H1 (cell line): Measurements from ENCODE around the gene PRSS12. TPM values are rescaled to one million over a fixed set of nuclear protein-coding genes. Genes with fewer than 3 reads are reported as not detected.

Experiments
- CEBPB ChIP-seq: IDR thresholded peaks from 2 replicates; pipeline ENCODE4 v1.6.1; 2012; ENCODE audit warnings: low read depth, low read length
- SIN3A ChIP-seq, 2 experiments: IDR thresholded peaks in 1 of 2; conservative IDR thresholded peaks in 1 of 2; 2 replicates each; pipeline ENCODE4 v1.6.1; 2011 to 2012; ENCODE audit warnings: low read length in 2 of 2, improper control_type of control experiment in 1 of 2, low read depth in 1 of 2, mild to moderate bottlenecking in 1 of 2
- YY1 ChIP-seq: IDR thresholded peaks from 2 replicates; pipeline ENCODE4 v1.6.1; 2011; ENCODE audit warnings: low read depth, mild to moderate bottlenecking, low read length
- polyA plus RNA-seq, 7 experiments: library from polyadenylated mRNA; depleted of rRNA in 3 of 7; stranded (reverse) in 5 of 7; unstranded in 2 of 7; fragments of >200 nt in 5 of 7; fragments of 200-250 nt in 2 of 7; gene quantifications; 1 replicate in 5 of 7; 2 replicates in 1 of 7; 4 replicates in 1 of 7; pipeline versions ENCODE4 v1.2.1 to v1.2.3, GENCODE V29; 2011 to 2013; ENCODE audit warnings: missing spikeins in 2 of 7, mixed read lengths in 2 of 7
- total RNA-seq: library from RNA; stranded (reverse); fragmentation: NEBNext Ultra II Directional; extraction: Animal tissue kit (Norgen Biotek cat#: 25700); gene quantifications from 2 replicates; pipeline ENCODE4 v1.2.1, GENCODE V29; 2021

PRSS12 gene
- total and polyA plus RNA-seq, 2 of the 8 experiments (the other 6 are each of a cell fraction or from before 2014, with no cell fraction given) = 2.6 to 9.3 TPM

GRCh38 chr4:118363166-118363565 is 10.4 kb upstream of the PRSS12 start (continued):
- no peak for TF ChIP-seq SIN3A (conservative IDR thresholded peaks at IDR 0.05 in 1 of 2, IDR thresholded peaks at IDR 0.05 in 1 of 2; ENCODE audit: low read depth in 1 of 2, low read length in 2 of 2)
- no peak for TF ChIP-seq YY1
- TF ChIP-seq CEBPB = no peak
